Activated naive CD8-positive, alpha-beta T cell treated with anti-CD3 and anti-CD28 coated beads, Interleukin-2, amount 50 U/mL, for 24 hours (primary cell): ENCODE measurements around the gene PPP3CA.

ENCODE experiments used
- ATAC-seq: fragments of 150-1000 bp; cut with Tn5 transposase; one replicate; pipeline ENCODE4 v1.10.0; 2021
- DNase-seq: peaks from one replicate; pipeline ENCODE4 v3.0.0; 2021
- H3K27ac Mint-ChIP-seq: one replicate; pipeline ENCODE4 v1.8.0; 2021; ENCODE audit warnings: mild to moderate bottlenecking, mixed read lengths
- H3K27me3 Mint-ChIP-seq: one replicate; pipeline ENCODE4 v1.8.0; 2021; ENCODE audit warnings: mixed read lengths
- H3K36me3 Mint-ChIP-seq: one replicate; pipeline ENCODE4 v1.8.0; 2021; ENCODE audit warnings: low read depth, mixed read lengths
- H3K4me1 Mint-ChIP-seq: one replicate; pipeline ENCODE4 v1.8.0; 2021; ENCODE audit warnings: mixed read lengths
- H3K4me3 Mint-ChIP-seq: one replicate; pipeline ENCODE4 v1.8.0; 2021; ENCODE audit warnings: mild to moderate bottlenecking, moderate library complexity, mixed read lengths
- H3K9me3 Mint-ChIP-seq: one replicate; pipeline ENCODE4 v1.8.0; 2021; ENCODE audit warnings: mixed read lengths

PPP3CA gene

DNA sequence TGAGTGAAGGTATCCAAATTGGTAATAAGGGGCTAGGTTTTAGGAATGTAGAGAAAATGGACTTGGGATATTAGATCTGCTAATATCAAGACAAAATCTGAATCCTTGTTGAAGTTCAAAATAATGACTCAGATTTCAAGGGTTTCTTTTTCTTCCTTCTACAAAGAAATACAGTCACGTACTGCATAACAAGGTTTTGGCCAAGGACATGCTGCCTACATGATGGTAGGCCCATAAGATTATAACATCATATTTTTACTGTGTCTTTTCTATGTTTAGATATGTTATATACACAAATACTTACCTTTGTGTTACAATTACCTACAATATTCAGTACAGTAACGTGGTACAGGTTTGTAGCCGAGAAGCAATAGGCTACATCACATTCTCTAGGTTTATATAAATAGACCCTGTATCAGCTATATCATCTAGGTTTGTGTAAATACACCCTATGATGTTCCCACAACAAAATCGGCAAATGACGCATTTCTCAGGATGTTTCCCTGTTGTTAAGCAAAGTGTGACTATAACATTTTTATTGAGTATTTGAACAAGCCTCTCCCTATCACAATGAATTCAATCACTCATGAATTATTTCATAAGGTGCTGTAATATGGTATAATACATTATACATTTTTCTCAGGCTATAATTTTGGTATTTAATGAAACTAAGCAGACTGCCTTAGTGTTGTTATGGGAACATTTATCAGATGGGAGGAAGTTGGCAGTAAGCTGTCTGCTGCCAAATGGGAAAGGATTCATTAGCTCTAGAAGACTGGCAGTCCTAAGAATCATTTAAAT, 186.3 kb downstream of the PPP3CA start:
- Mint-ChIP-seq H3K9me3 (peaks cover 7% of the 10 kb centered on the region), H3K36me3 (peaks cover 6% of the 10 kb centered on the region)
- no peak for DNase-seq

GRCh38 chr4:101158507-101158906, 188.8 kb downstream of the PPP3CA start:
- peaks cover 52% of the 10 kb centered on the region for H3K4me1 Mint-ChIP-seq
- peaks cover 8% of the 10 kb centered on the region for H3K9me3 Mint-ChIP-seq
- H3K27ac Mint-ChIP-seq, result no peak overlapping the region
- DNase-seq, result no peak
- no peak overlapping the region for H3K4me3 Mint-ChIP-seq
- H3K27me3 Mint-ChIP-seq, result no peaks in the 10 kb centered on the region
- no peak for ATAC-seq
- H3K36me3 Mint-ChIP-seq, result peaks cover 6% of the 10 kb centered on the region

More for the DNA sequence above, 186.3 kb downstream of the PPP3CA start:
- no peak overlapping the region for H3K27ac Mint-ChIP-seq
- ATAC-seq, result no peak
- no peak overlapping the region for H3K4me3 Mint-ChIP-seq
- peaks cover 31% of the 10 kb centered on the region for H3K4me1 Mint-ChIP-seq
- no peaks in the 10 kb centered on the region for H3K27me3 Mint-ChIP-seq

DNA sequence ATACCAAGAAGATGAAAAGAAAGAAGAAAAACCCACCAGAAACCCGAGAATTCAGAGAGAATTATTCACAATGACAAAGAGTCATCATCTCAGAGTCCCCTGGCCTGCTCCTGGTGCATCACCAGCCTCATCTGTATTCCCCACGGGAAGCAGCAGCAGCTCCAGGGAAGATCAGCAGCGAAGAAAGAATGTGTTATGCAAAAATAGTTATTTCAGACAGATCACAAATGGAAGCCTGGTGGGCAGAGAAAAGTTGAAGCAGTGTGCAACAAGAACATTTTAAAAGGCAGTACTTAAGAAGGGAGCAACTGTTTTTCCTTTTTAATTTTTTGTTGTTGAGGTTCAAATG, 189.2 kb downstream of the PPP3CA start:
- Mint-ChIP-seq H3K27me3 (no peaks in the 10 kb centered on the region), H3K36me3 (peaks cover 6% of the 10 kb centered on the region), H3K4me1 (peaks cover 54% of the 10 kb centered on the region), H3K27ac (no peak overlapping the region), H3K9me3 (peaks cover 8% of the 10 kb centered on the region), H3K4me3 (no peak overlapping the region)
- DNase-seq (no peak), ATAC-seq (no peak)

- peaks cover 5% of the 10 kb centered on the region for H3K9me3 Mint-ChIP-seq
- H3K36me3 Mint-ChIP-seq, result peaks cover 6% of the 10 kb centered on the region
- peak overlapping the region; percentile 94 for H3K27ac Mint-ChIP-seq
- no peak overlapping the region for H3K4me3 Mint-ChIP-seq
- peaks cover 53% of the 10 kb centered on the region for H3K4me1 Mint-ChIP-seq
- ATAC-seq (no peak), DNase-seq (no peak)
- no peaks in the 10 kb centered on the region for H3K27me3 Mint-ChIP-seq
Measured at GRCh38 chr4:101157415-101158133, 189.8 kb downstream of the PPP3CA start.

GRCh38 chr4:101156619-101157310, 190.6 kb downstream of the PPP3CA start:
- Mint-ChIP-seq H3K27ac (peak overlapping the region; percentile 94), H3K27me3 (no peaks in the 10 kb centered on the region), H3K4me3 (peak overlapping the region; percentile 63)

GRCh38 chr4:101155945-101156344, 191.4 kb downstream of the PPP3CA start:
- ATAC-seq, result peak; percentile 97

More at GRCh38 chr4:101156619-101157310, 190.6 kb downstream of the PPP3CA start:
- H3K36me3 Mint-ChIP-seq, result peaks cover 4% of the 10 kb centered on the region
- ATAC-seq (no peak), DNase-seq (no peak)
- H3K4me1 Mint-ChIP-seq, result peaks cover 51% of the 10 kb centered on the region
- H3K9me3 Mint-ChIP-seq, result peaks cover 4% of the 10 kb centered on the region

GRCh38 chr4:101155368-101155767, 192.0 kb downstream of the PPP3CA start:
- Mint-ChIP-seq H3K36me3 (peaks cover 4% of the 10 kb centered on the region), H3K9me3 (peaks cover 4% of the 10 kb centered on the region), H3K27me3 (no peaks in the 10 kb centered on the region), H3K4me3 (no peak overlapping the region), H3K4me1 (peaks cover 51% of the 10 kb centered on the region), H3K27ac (peak overlapping the region; percentile 14)
- ATAC-seq (no peak), DNase-seq (no peak)

More at GRCh38 chr4:101155945-101156344, 191.4 kb downstream of the PPP3CA start:
- peak overlapping the region; percentile 63 for H3K4me3 Mint-ChIP-seq
- peaks cover 4% of the 10 kb centered on the region for H3K9me3 Mint-ChIP-seq
- H3K36me3 Mint-ChIP-seq, result peaks cover 4% of the 10 kb centered on the region
- peaks cover 51% of the 10 kb centered on the region for H3K4me1 Mint-ChIP-seq
- H3K27ac Mint-ChIP-seq, result peak overlapping the region; percentile 94
- no peaks in the 10 kb centered on the region for H3K27me3 Mint-ChIP-seq
- no peak for DNase-seq

- H3K27me3 Mint-ChIP-seq, result no peaks in the 10 kb centered on the region
- H3K4me3 Mint-ChIP-seq, result no peak overlapping the region
- H3K9me3 Mint-ChIP-seq, result peaks cover 4% of the 10 kb centered on the region
- peaks cover 53% of the 10 kb centered on the region for H3K4me1 Mint-ChIP-seq
- no peak overlapping the region for H3K27ac Mint-ChIP-seq
- ATAC-seq, result no peak
- peaks cover 4% of the 10 kb centered on the region for H3K36me3 Mint-ChIP-seq
- no peak for DNase-seq
Measured at GRCh38 chr4:101153653-101154052, 193.7 kb downstream of the PPP3CA start.

DNA sequence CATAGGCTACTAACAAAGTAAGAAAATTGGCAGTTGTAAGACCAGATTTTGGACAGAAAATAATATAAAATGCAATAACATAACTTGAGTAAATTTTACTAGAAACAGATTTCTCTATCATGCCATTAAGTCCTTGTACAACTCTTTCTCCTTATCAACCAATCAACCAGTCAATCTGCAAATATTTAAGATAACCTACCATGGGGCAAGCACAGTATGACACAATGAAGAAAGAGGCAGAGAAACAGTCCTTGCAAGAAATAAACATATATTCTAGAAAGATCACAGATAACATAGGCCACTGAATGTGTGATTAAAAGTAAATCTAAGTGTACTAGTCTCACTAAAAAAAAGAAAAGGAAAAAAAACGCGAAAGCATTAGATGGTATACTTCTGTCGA, 194.8 kb downstream of the PPP3CA start:
- no peak for ATAC-seq
- H3K9me3 Mint-ChIP-seq, result peaks cover 4% of the 10 kb centered on the region
- DNase-seq, result no peak
- peaks cover 4% of the 10 kb centered on the region for H3K36me3 Mint-ChIP-seq
- H3K4me1 Mint-ChIP-seq, result peaks cover 47% of the 10 kb centered on the region
- H3K27me3 Mint-ChIP-seq, result no peaks in the 10 kb centered on the region
- no peak overlapping the region for H3K4me3 Mint-ChIP-seq
- no peak overlapping the region for H3K27ac Mint-ChIP-seq

DNA sequence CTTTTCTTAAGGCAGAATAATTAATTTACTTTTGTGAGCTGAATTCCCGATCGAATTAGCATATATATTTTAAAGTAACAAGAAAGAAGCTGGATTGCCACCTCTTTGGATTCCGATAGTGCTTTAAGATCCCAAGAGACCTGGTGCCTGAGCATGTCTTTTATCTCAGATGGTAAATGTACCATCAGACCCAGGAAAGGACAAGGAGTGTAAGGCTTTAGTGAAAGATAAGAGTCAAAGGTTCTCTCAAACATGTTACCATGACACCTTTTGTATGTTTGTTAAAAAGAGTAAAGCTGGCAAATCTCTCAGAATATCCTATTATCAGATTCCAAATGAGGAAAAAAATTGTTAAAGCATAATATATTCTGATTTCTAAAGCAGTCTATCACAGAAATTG, 198.8 kb downstream of the PPP3CA start:
- Mint-ChIP-seq H3K4me3 (no peak overlapping the region), H3K4me1 (peaks cover 22% of the 10 kb centered on the region), H3K36me3 (no peaks in the 10 kb centered on the region), H3K27ac (no peak overlapping the region), H3K9me3 (no peaks in the 10 kb centered on the region), H3K27me3 (no peaks in the 10 kb centered on the region)
- DNase-seq (no peak), ATAC-seq (no peak)

- no peak overlapping the region for H3K27ac Mint-ChIP-seq
- H3K4me1 Mint-ChIP-seq, result peaks cover 21% of the 10 kb centered on the region
- H3K4me3 Mint-ChIP-seq, result no peak overlapping the region
- no peaks in the 10 kb centered on the region for H3K9me3 Mint-ChIP-seq
- no peaks in the 10 kb centered on the region for H3K27me3 Mint-ChIP-seq
- DNase-seq (no peak), ATAC-seq (no peak)
- H3K36me3 Mint-ChIP-seq, result no peaks in the 10 kb centered on the region
Measured at GRCh38 chr4:101147283-101147682, 200.0 kb downstream of the PPP3CA start.

- Mint-ChIP-seq H3K27me3 (no peaks in the 10 kb centered on the region), H3K36me3 (no peaks in the 10 kb centered on the region), H3K4me3 (no peak overlapping the region), H3K4me1 (peaks cover 34% of the 10 kb centered on the region), H3K9me3 (peaks cover 4% of the 10 kb centered on the region), H3K27ac (no peak overlapping the region)
- no peak for DNase-seq
- no peak for ATAC-seq
Measured at GRCh38 chr4:101145021-101145420, 202.3 kb downstream of the PPP3CA start.

DNA sequence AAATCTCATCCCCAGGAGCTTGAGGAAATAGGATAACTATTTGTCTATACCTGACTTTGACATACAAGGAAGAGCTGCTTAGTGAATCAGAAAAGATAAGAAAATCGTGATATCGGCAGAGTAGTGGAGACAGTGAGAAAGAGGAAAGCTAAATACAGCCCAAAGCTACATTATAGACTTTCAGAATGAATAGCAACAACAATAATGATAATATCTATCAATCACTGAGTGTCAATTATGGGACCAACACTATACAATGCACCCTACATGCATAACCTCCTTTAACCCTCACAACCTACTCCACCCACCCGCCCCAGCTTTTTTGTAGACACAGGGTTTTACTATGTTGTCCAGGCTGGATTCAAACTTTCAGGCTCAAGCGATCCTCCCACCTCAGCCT, 205.1 kb downstream of the PPP3CA start:
- no peaks in the 10 kb centered on the region for H3K27me3 Mint-ChIP-seq
- DNase-seq, result no peak
- ATAC-seq, result no peak
- no peak overlapping the region for H3K4me3 Mint-ChIP-seq
- peaks cover 30% of the 10 kb centered on the region for H3K4me1 Mint-ChIP-seq
- no peak overlapping the region for H3K27ac Mint-ChIP-seq
- peaks cover 4% of the 10 kb centered on the region for H3K9me3 Mint-ChIP-seq
- H3K36me3 Mint-ChIP-seq, result no peaks in the 10 kb centered on the region

DNA sequence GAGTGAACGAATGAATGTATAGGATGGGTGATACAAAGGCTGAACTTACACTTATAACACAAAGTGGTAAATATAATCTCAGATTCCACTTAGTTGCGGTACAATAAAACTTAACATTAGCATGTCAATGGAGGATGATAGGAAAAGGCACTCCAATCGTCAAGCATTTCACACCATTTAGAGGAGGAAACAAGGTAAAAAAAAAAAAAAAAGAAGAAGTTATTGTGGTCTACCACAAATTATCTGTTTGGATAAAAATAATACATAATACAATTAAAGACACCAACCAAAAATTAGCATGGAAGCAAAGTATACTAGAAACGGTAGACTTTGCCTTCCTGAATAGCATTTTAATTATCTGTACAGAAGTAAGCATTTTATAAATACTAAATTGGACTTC, 205.5 kb downstream of the PPP3CA start:
- ATAC-seq, result no peak
- peaks cover 4% of the 10 kb centered on the region for H3K9me3 Mint-ChIP-seq
- peaks cover 31% of the 10 kb centered on the region for H3K4me1 Mint-ChIP-seq
- H3K36me3 Mint-ChIP-seq, result no peaks in the 10 kb centered on the region
- no peak overlapping the region for H3K4me3 Mint-ChIP-seq
- H3K27me3 Mint-ChIP-seq, result no peaks in the 10 kb centered on the region
- no peak for DNase-seq
- H3K27ac Mint-ChIP-seq, result no peak overlapping the region

DNA sequence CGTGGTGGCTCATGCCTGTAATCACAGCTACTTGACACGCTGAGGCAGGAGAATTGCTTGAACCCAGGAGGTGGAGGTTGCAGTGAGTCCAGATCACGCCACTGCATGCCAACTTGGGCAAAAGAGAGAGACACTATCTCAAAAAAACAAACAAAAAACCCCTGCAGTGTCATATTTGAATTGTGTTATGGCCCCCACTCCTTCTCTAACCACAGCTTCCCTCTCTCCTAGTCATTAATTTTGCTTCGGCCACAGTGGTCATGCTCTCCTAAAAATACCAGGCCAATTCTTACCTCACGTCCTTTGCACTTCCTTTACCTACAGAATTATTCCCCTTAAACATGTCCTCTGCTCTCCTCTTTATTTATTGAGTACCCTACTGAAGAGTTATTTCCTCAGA, 206.1 kb downstream of the PPP3CA start:
- no peak overlapping the region for H3K4me3 Mint-ChIP-seq
- no peaks in the 10 kb centered on the region for H3K36me3 Mint-ChIP-seq
- H3K9me3 Mint-ChIP-seq, result peaks cover 4% of the 10 kb centered on the region
- ATAC-seq, result no peak
- H3K27ac Mint-ChIP-seq, result no peak overlapping the region
- DNase-seq, result no peak
- H3K27me3 Mint-ChIP-seq, result no peaks in the 10 kb centered on the region
- H3K4me1 Mint-ChIP-seq, result peaks cover 33% of the 10 kb centered on the region
